Erythroblast (primary cell): Measurements from ENCODE around the gene HSH2D.

ENCODE experiments used
- GATA1 ChIP-seq: IDR thresholded peaks from 2 replicates; pipeline ENCODE4 v1.6.1; 2011; ENCODE audit warnings: low read depth, mild to moderate bottlenecking, control low read depth, low read length, moderate library complexity
- POLR2A ChIP-seq: IDR thresholded peaks from 2 replicates; pipeline ENCODE4 v1.6.1; 2011; ENCODE audit warnings: mild to moderate bottlenecking, low read length

DNA sequence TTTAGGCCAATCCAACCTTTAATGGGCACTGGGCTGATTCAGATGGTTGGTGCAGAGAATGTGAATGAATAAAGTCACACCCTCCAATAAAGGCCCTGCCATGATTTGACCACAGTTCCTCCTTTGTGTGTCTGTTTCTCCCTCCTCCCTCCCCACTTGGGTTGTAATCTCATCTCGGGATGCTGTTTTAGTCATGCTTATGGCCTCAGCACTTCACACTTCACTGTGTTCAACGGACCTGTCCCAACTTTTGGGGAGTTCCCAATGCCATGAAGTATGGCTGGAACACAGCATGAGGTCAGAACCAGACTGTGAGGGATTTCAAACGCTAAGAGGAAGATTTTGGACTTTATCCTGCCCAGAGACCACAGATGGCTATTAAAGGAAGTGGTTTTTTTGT is 37.4 kb upstream of the HSH2D start:
- no peak for TF ChIP-seq POLR2A
- no peak for TF ChIP-seq GATA1
